SKM-1 (cell line): ENCODE measurements around the gene NR4A1.

Experiments used
- DNase-seq: peaks from one replicate; lab custom pipeline; 2025; ENCODE audit not compliant: unreplicated experiment; lab: John Stamatoyannopoulos, UW

NR4A1 gene

GRCh38 chr12:52074971-52075724 lies 23.9 kb downstream of the NR4A1 start:
- no peak for DNase-seq

GRCh38 chr12:52076811-52077210 lies 25.6 kb downstream of the NR4A1 start:
- DNase-seq = no peak

GRCh38 chr12:52078276-52078675 lies 27.0 kb downstream of the NR4A1 start:
- DNase-seq = no peak

- DNase-seq = no peak
Observed at GRCh38 chr12:52079576-52080402, 28.5 kb downstream of the NR4A1 start, which contains the start of gene SMIM41. SMIM41 (plus strand) TSS chr12:52079704; CDS start chr12:52079780, 76 bp downstream.

GRCh38 chr12:52080403-52081251 lies 29.4 kb downstream of the NR4A1 start:
- no peak for DNase-seq

- DNase-seq = no peak
Observed at GRCh38 chr12:52081263-52081733, 30.1 kb downstream of the NR4A1 start.

GRCh38 chr12:52082026-52082668 lies 30.9 kb downstream of the NR4A1 start:
- no peak for DNase-seq

- no peak for DNase-seq
Observed at GRCh38 chr12:52082669-52082987, 31.4 kb downstream of the NR4A1 start.

- no peak for DNase-seq
Observed at GRCh38 chr12:52082988-52083637, 31.9 kb downstream of the NR4A1 start.

- DNase-seq = no peak
Observed at GRCh38 chr12:52083638-52083996, 32.4 kb downstream of the NR4A1 start.

GRCh38 chr12:52084491-52085231 lies 33.4 kb downstream of the NR4A1 start:
- no peak for DNase-seq

GRCh38 chr12:52085682-52086180 lies 34.5 kb downstream of the NR4A1 start:
- DNase-seq = no peak

GRCh38 chr12:52086366-52086765 lies 35.1 kb downstream of the NR4A1 start:
- DNase-seq = no peak

- DNase-seq = no peak
Observed at GRCh38 chr12:52086944-52087835, 35.9 kb downstream of the NR4A1 start.

- DNase-seq = no peak
Observed at GRCh38 chr12:52087961-52088820, 36.9 kb downstream of the NR4A1 start.

- DNase-seq = no peak
Observed at GRCh38 chr12:52089491-52089890, 38.2 kb downstream of the NR4A1 start.

- DNase-seq = no peak
Observed at GRCh38 chr12:52090291-52090690, 39.0 kb downstream of the NR4A1 start.

GRCh38 chr12:52091061-52091460 lies 39.8 kb downstream of the NR4A1 start:
- DNase-seq = no peak
